K562 (cell line): ENCODE data around the gene MAP4K4. TPM values are rescaled to one million over a fixed set of nuclear protein-coding genes. Genes with fewer than 3 reads are reported as not detected.

Experiments
- ATAC-seq: fragments of 200-7000 bp; cut with Tn5 transposase; 3 replicates; pipeline ENCODE4 v1.9.1; 2020; ENCODE audit warnings: moderate library complexity
- BruUV-seq: library from RNA; stranded (reverse); fragments of 400-500 nt; replicated peaks from 2 replicates; lab custom pipeline; 2021; lab: Mats Ljungman, UMichigan
- CTCF ChIA-PET: fragments of 300-600 bp; formaldehyde crosslinking; extraction: SDS; loops from one replicate; lab custom pipeline; 2021; ENCODE audit warnings: low intra/inter-chr PET ratio; lab: Yijun Ruan, JAX
- POLR2A ChIA-PET: fragments of 300-600, 350-650 bp; sonication (Branson Sonifier 250); formaldehyde crosslinking; extraction: SDS; loops from one replicate; lab custom pipeline; 2021; ENCODE audit warnings: antibody characterized with exemption, inconsistent platforms; lab: Yijun Ruan, JAX
- DNase-seq, 4 experiments: peaks; one replicate each; pipeline versions ENCODE4 v3.0.0 to v3.0.0-alpha.2; 2011 to 2018; ENCODE audit warnings: low spot score in 3 of 4, mixed read lengths in 3 of 4; ENCODE audit errors: extremely low read depth in 1 of 4
- FAIRE-seq: peaks from 2 replicates; lab custom pipeline; 2011; peaks lifted over from hg19 to GRCh38; lab: Jason Lieb, UNC
- H2AFZ ChIP-seq: 2 replicates; pipeline ENCODE4 v1.6.0; 2011; ENCODE audit warnings: low read depth, low read length, control low read depth, inconsistent platforms
- H3K27ac ChIP-seq: fragments of 200-600 bp; 3 replicates; pipeline ENCODE4 v1.8.0; 2011; ENCODE audit warnings: low read depth, mild to moderate bottlenecking, control low read depth, inconsistent platforms, low read length, moderate library complexity, mixed read lengths; ENCODE audit errors: extremely low read depth
- H3K27me3 ChIP-seq, 2 experiments: fragments of 300-600 bp in 1 of 2; 2 replicates in 1 of 2; 3 replicates in 1 of 2; pipeline versions ENCODE4 v1.6.0 to v1.8.0; 2011; ENCODE audit warnings: inconsistent platforms in 2 of 2, low read length in 2 of 2, mild to moderate bottlenecking in 1 of 2, mixed read lengths in 1 of 2, moderate library complexity in 1 of 2; ENCODE audit not compliant: control insufficient read depth in 2 of 2, insufficient read depth in 2 of 2
- H3K36me3 ChIP-seq: fragments of 300-600 bp; 3 replicates; pipeline ENCODE4 v1.8.0; 2011; ENCODE audit warnings: mild to moderate bottlenecking, low read length, inconsistent platforms; ENCODE audit not compliant: control insufficient read depth, insufficient read depth
- H3K4me1 ChIP-seq, 2 experiments: fragments of 200-600 bp in 1 of 2; replicated peaks in 1 of 2; 2 replicates in 1 of 2; 3 replicates in 1 of 2; pipeline versions ENCODE4 v1.5.1 to v1.8.0; 2011; ENCODE audit warnings: inconsistent platforms in 2 of 2, low read length in 2 of 2, mild to moderate bottlenecking in 1 of 2, mixed read lengths in 1 of 2, moderate library complexity in 1 of 2; ENCODE audit not compliant: control insufficient read depth in 2 of 2, insufficient read depth in 2 of 2
- H3K4me2 ChIP-seq: 2 replicates; pipeline ENCODE4 v1.6.1; 2011; ENCODE audit warnings: low read length, control low read depth, inconsistent platforms, mixed read lengths; ENCODE audit not compliant: insufficient read depth
- H3K4me3 ChIP-seq: fragments of 200-600 bp; sonication (generic), shearing (Covaris generic); 2 replicates; pipeline ENCODE4 v1.5.1; 2016; ENCODE audit warnings: control low read depth, inconsistent platforms
- H3K79me2 ChIP-seq: fragments of 200-600 bp; 3 replicates; pipeline ENCODE4 v1.8.0; 2011; ENCODE audit warnings: low read length, inconsistent platforms; ENCODE audit not compliant: control insufficient read depth, insufficient read depth
- H3K9ac ChIP-seq, 2 experiments: 2 replicates each; pipeline versions ENCODE4 v1.6.0 to v1.6.1; 2011; ENCODE audit warnings: low read depth in 2 of 2, low read length in 2 of 2, control low read depth in 1 of 2, inconsistent platforms in 1 of 2, mild to moderate bottlenecking in 1 of 2, mixed read lengths in 1 of 2; ENCODE audit not compliant: insufficient read depth in 1 of 2
- H3K9me1 ChIP-seq: one replicate; pipeline ENCODE4 v1.6.0; 2011; ENCODE audit warnings: inconsistent platforms, mild to moderate bottlenecking, low read length, moderate library complexity; ENCODE audit not compliant: control insufficient read depth, insufficient read depth
- H3K9me3 ChIP-seq: replicated peaks from 2 replicates; pipeline ENCODE4 v1.5.1; 2011; ENCODE audit warnings: low read depth, low read length, inconsistent platforms; ENCODE audit not compliant: control insufficient read depth, insufficient read depth
- H4K20me1 ChIP-seq: replicated peaks from 2 replicates; pipeline ENCODE4 v1.6.1; 2011; ENCODE audit warnings: low read length, inconsistent platforms, mixed read lengths; ENCODE audit not compliant: control insufficient read depth, insufficient read depth
- BACH1 ChIP-seq: fragments of 200-800 bp; sonication (Bioruptor generic); IDR thresholded peaks from 2 replicates; pipeline ENCODE4 v1.6.1; 2016; ENCODE audit warnings: missing genetic modification characterization, missing compliant biosample characterization
- PHB ChIP-seq: fragments of 250-450 bp; sonication (Bioruptor Pico); IDR thresholded peaks from 2 replicates; pipeline ENCODE4 v1.5.0; 2021
- TFAM ChIP-seq: fragments of 250-450 bp; sonication (Bioruptor Pico); conservative IDR thresholded peaks from 2 replicates; pipeline ENCODE4 v1.5.0; 2021; ENCODE audit warnings: mild to moderate bottlenecking, moderate library complexity
- ZNF436 ChIP-seq: fragments of 250-450, 450-650 bp; sonication (Bioruptor Pico); formaldehyde crosslinking; IDR thresholded peaks from 2 replicates; pipeline ENCODE4 v1.7.0; 2020; ENCODE audit warnings: mild to moderate bottlenecking
- WGBS: fragments of 100-300 bp; shearing (Covaris generic); methylation state at CpG from one replicate; pipeline ENCODE4 v1.1.6; 2016; ENCODE audit warnings: low coverage, mixed read lengths; ENCODE audit not compliant: insufficient coverage; ENCODE audit errors: missing lambda C conversion rate; 5-methylcytosine and 5-hydroxymethylcytosine counted together
- in situ Hi-C: fragments of 300-500 bp; cut with MboI; formaldehyde crosslinking; loops from 4 replicates; pipeline ENCODE4 v1.15.0; 2018; ENCODE audit warnings: inconsistent platforms, mixed read lengths
- intact Hi-C: fragments of 100-400 bp; cut with micrococcal nuclease; formaldehyde crosslinking; loops from 2 replicates; pipeline ENCODE4 v1.14.2; 2022
- polyA plus RNA-seq, 8 experiments: library from polyadenylated mRNA; depleted of rRNA in 4 of 8; stranded (reverse) in 5 of 8; unstranded in 3 of 8; fragments of >200 nt; fragmentation: Nextera tagmentation in 2 of 8; fragmentation: Illumina TruSeq in 1 of 8; extraction: Ambion mirVana in 2 of 8; extraction: Trizol in 1 of 8; gene quantifications; 2 replicates each; pipeline versions ENCODE4 v1.2.1 to v1.2.3, GENCODE V29; 2011 to 2014; ENCODE audit warnings: inconsistent platforms in 1 of 8, missing spikeins in 1 of 8
- total RNA-seq, 7 experiments: library from RNA; depleted of rRNA in 6 of 7; stranded (reverse); fragments of >200 nt in 6 of 7; fragmentation: Illumina TruSeq in 2 of 7; extraction: Trizol in 2 of 7; gene quantifications; 2 replicates each; pipeline versions ENCODE4 v1.2.1 to v1.2.3, GENCODE V29; 2011 to 2021; ENCODE audit warnings: low replicate concordance in 1 of 7
- TF ChIP-seq, protein P1 (sequence below), 3 experiments: IDR thresholded peaks in 2 of 3; conservative IDR thresholded peaks in 1 of 3; 2 replicates each; pipeline ENCODE4 v1.5.1; 2011 to 2012; ENCODE audit warnings: low read length in 3 of 3, mild to moderate bottlenecking in 3 of 3, control low read depth in 2 of 3, improper control_type of control experiment in 1 of 3, inconsistent platforms in 1 of 3, low read depth in 1 of 3, mixed read lengths in 1 of 3, moderate library complexity in 1 of 3; ENCODE audit not compliant: insufficient read depth in 2 of 3
- TF ChIP-seq, protein P2 (sequence below): fragments of 250-450 bp; sonication (Bioruptor Pico); IDR thresholded peaks from 2 replicates; pipeline ENCODE4 v1.5.0; 2020; ENCODE audit warnings: mild to moderate bottlenecking
- TF ChIP-seq, protein P3 (sequence below), 3 experiments: fragments of 200-800 bp in 1 of 3; fragments of 250-450 bp in 1 of 3; fragments of 450-650 bp in 1 of 3; sonication (Bioruptor Pico) in 1 of 3; sonication (Bioruptor generic) in 1 of 3; formaldehyde crosslinking in 1 of 3; IDR thresholded peaks; 2 replicates each; pipeline versions ENCODE4 v1.6.1 to v1.8.0; 2016 to 2022; ENCODE audit warnings: mild to moderate bottlenecking in 2 of 3, missing genetic modification characterization in 2 of 3, missing compliant biosample characterization in 1 of 3, moderate library complexity in 1 of 3
- TF ChIP-seq, protein P4 (sequence below): fragments of 250-450 bp; sonication (Bioruptor Pico); IDR thresholded peaks from 2 replicates; pipeline ENCODE4 v1.5.0; 2021
- TF ChIP-seq, protein P5 (sequence below): fragments of 450-650 bp; IDR thresholded peaks from 2 replicates; pipeline ENCODE4 v1.6.1; 2018; ENCODE audit not compliant: partially characterized antibody

The MAP4K4 gene
- total and polyA plus RNA-seq, 9 of the 15 experiments (the other 6 are each of a cell fraction or from before 2014, with no cell fraction given) = 7.6 to 76.4 (median 50.6) TPM

DNA sequence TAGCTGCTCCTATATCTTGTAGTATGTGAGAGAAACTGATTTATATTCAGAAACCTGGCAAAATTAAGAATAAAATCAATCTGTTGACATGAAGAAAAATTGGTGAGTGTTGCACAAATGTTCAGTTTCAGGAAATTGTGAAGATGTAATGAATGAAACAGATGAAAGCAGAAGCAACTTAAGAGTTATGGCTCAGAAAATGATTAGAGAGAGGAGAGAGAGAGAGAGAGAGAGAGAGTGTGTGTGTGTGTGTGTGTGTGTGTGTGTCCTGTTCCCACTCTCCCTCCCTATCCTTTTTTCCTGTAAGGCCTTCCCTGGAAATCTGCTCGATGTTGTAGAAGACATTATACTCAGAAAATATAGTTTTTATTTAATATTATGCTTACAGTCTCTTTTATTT, 31.4 kb downstream of the MAP4K4 start:
- TF ChIP-seq PHB (no peak), BACH1 (tag) (no peak), TFAM (CRISPR knock-in tag) (no peak), ZNF436 (CRISPR knock-in tag) (no peak)
- TF ChIP-seq, protein P1, sequence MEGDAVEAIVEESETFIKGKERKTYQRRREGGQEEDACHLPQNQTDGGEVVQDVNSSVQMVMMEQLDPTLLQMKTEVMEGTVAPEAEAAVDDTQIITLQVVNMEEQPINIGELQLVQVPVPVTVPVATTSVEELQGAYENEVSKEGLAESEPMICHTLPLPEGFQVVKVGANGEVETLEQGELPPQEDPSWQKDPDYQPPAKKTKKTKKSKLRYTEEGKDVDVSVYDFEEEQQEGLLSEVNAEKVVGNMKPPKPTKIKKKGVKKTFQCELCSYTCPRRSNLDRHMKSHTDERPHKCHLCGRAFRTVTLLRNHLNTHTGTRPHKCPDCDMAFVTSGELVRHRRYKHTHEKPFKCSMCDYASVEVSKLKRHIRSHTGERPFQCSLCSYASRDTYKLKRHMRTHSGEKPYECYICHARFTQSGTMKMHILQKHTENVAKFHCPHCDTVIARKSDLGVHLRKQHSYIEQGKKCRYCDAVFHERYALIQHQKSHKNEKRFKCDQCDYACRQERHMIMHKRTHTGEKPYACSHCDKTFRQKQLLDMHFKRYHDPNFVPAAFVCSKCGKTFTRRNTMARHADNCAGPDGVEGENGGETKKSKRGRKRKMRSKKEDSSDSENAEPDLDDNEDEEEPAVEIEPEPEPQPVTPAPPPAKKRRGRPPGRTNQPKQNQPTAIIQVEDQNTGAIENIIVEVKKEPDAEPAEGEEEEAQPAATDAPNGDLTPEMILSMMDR (IDR thresholded peaks at IDR 0.05 in 2 of 3, conservative IDR thresholded peaks at IDR 0.05 in 1 of 3; ENCODE audit: insufficient read depth in 2 of 3, low read depth in 1 of 3, low read length in 3 of 3) = no peak
- TF ChIP-seq, protein P2, sequence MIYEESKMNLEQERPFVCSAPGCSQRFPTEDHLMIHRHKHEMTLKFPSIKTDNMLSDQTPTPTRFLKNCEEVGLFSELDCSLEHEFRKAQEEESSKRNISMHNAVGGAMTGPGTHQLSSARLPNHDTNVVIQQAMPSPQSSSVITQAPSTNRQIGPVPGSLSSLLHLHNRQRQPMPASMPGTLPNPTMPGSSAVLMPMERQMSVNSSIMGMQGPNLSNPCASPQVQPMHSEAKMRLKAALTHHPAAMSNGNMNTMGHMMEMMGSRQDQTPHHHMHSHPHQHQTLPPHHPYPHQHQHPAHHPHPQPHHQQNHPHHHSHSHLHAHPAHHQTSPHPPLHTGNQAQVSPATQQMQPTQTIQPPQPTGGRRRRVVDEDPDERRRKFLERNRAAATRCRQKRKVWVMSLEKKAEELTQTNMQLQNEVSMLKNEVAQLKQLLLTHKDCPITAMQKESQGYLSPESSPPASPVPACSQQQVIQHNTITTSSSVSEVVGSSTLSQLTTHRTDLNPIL = no peak
- TF ChIP-seq, protein P3, sequence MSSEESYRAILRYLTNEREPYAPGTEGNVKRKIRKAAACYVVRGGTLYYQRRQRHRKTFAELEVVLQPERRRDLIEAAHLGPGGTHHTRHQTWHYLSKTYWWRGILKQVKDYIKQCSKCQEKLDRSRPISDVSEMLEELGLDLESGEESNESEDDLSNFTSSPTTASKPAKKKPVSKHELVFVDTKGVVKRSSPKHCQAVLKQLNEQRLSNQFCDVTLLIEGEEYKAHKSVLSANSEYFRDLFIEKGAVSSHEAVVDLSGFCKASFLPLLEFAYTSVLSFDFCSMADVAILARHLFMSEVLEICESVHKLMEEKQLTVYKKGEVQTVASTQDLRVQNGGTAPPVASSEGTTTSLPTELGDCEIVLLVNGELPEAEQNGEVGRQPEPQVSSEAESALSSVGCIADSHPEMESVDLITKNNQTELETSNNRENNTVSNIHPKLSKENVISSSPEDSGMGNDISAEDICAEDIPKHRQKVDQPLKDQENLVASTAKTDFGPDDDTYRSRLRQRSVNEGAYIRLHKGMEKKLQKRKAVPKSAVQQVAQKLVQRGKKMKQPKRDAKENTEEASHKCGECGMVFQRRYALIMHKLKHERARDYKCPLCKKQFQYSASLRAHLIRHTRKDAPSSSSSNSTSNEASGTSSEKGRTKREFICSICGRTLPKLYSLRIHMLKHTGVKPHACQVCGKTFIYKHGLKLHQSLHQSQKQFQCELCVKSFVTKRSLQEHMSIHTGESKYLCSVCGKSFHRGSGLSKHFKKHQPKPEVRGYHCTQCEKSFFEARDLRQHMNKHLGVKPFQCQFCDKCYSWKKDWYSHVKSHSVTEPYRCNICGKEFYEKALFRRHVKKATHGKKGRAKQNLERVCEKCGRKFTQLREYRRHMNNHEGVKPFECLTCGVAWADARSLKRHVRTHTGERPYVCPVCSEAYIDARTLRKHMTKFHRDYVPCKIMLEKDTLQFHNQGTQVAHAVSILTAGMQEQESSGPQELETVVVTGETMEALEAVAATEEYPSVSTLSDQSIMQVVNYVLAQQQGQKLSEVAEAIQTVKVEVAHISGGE (CRISPR knock-in tag; IDR thresholded peaks at IDR 0.05) = no peak
- TF ChIP-seq, protein P4, sequence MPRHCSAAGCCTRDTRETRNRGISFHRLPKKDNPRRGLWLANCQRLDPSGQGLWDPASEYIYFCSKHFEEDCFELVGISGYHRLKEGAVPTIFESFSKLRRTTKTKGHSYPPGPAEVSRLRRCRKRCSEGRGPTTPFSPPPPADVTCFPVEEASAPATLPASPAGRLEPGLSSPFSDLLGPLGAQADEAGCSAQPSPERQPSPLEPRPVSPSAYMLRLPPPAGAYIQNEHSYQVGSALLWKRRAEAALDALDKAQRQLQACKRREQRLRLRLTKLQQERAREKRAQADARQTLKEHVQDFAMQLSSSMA (CRISPR knock-in tag) = no peak
- TF ChIP-seq, protein P5, sequence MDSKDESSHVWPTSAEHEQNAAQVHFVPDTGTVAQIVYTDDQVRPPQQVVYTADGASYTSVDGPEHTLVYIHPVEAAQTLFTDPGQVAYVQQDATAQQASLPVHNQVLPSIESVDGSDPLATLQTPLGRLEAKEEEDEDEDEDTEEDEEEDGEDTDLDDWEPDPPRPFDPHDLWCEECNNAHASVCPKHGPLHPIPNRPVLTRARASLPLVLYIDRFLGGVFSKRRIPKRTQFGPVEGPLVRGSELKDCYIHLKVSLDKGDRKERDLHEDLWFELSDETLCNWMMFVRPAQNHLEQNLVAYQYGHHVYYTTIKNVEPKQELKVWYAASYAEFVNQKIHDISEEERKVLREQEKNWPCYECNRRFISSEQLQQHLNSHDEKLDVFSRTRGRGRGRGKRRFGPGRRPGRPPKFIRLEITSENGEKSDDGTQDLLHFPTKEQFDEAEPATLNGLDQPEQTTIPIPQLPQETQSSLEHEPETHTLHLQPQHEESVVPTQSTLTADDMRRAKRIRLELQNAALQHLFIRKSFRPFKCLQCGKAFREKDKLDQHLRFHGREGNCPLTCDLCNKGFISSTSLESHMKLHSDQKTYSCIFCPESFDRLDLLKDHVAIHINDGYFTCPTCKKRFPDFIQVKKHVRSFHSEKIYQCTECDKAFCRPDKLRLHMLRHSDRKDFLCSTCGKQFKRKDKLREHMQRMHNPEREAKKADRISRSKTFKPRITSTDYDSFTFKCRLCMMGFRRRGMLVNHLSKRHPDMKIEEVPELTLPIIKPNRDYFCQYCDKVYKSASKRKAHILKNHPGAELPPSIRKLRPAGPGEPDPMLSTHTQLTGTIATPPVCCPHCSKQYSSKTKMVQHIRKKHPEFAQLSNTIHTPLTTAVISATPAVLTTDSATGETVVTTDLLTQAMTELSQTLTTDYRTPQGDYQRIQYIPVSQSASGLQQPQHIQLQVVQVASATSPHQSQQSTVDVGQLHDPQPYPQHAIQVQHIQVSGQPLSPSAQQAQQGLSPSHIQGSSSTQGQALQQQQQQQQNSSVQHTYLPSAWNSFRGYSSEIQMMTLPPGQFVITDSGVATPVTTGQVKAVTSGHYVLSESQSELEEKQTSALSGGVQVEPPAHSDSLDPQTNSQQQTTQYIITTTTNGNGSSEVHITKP = no peak
- DNase-seq = no peak
- ATAC-seq = no peak
- in situ Hi-C loops (no loop called here), intact Hi-C loops (loop anchor here (10.0 kb wide), 2 partner anchors 214 to 314 kb away; no protein-coding TSS in a partner anchor)
- no peak overlapping the region for H3K4me3 ChIP-seq
- WGBS = 50% methylated on average over 1 of the region's 1 CpG
- no TSS peak for BruUV-seq
- H3K4me2 ChIP-seq = no peak overlapping the region
- POLR2A ChIA-PET = no interaction called here
- peaks cover 80% of the 10 kb centered on the region for H3K79me2 ChIP-seq
- H3K9me3 ChIP-seq = no peaks in the 10 kb centered on the region
- H3K27me3 ChIP-seq = no peaks in the 10 kb centered on the region
- no peak overlapping the region for H3K27ac ChIP-seq
- no peaks in the 10 kb centered on the region for H3K36me3 ChIP-seq
- CTCF ChIA-PET = no interaction called here
- no peak for FAIRE-seq
- H4K20me1 ChIP-seq = peaks cover 22% of the 10 kb centered on the region
- no peak overlapping the region for H3K9ac ChIP-seq
- no peak overlapping the region for H2AFZ ChIP-seq
- peaks cover 6% of the 10 kb centered on the region for H3K9me1 ChIP-seq
- H3K4me1 ChIP-seq = peaks cover 0 to 2% of the 10 kb centered on the region in 2 experiments; a peak in 3 of 5 replicates
